Panc1 (cell line): ENCODE measurements around the gene TNFRSF21. TPM values are rescaled to one million over a fixed set of nuclear protein-coding genes. Genes with fewer than 3 reads are reported as not detected.

Experiments
- ATAC-seq: fragments of 200-7000 bp; cut with Tn5 transposase; 2 replicates; pipeline ENCODE4 v1.9.1; 2020; ENCODE audit warnings: mild to moderate bottlenecking, moderate library complexity
- BruUV-seq: library from RNA; stranded (reverse); fragments of 400-500 nt; replicated peaks from 2 replicates; lab custom pipeline; 2021; lab: Mats Ljungman, UMichigan
- CTCF ChIA-PET: fragments of 300-600 bp; sonication (Branson Sonifier 250); formaldehyde crosslinking; loops from one replicate; lab custom pipeline; 2022; ENCODE audit warnings: antibody characterized with exemption; lab: Charles Lee
- POLR2A ChIA-PET: fragments of 300-600 bp; sonication (Branson Sonifier 250); formaldehyde crosslinking; loops from one replicate; lab custom pipeline; 2022; ENCODE audit warnings: antibody characterized with exemption; lab: Charles Lee
- DNase-seq: peaks from one replicate; pipeline ENCODE4 v3.0.0-alpha.2; 2010; ENCODE audit warnings: low read depth, low spot score
- H3K27ac ChIP-seq: 2 replicates; pipeline ENCODE4 v1.5.1; 2011; ENCODE audit warnings: mild to moderate bottlenecking, low read length, inconsistent platforms
- H3K27me3 ChIP-seq: fragments of 200-500 bp; sonication (Bioruptor generic); 2 replicates; pipeline ENCODE4 v1.6.0; 2014; ENCODE audit warnings: low read length, inconsistent platforms; ENCODE audit not compliant: control insufficient read depth, insufficient read depth
- H3K36me3 ChIP-seq: fragments of 200-500 bp; sonication (Bioruptor generic); 2 replicates; pipeline ENCODE4 v1.5.1; 2014; ENCODE audit warnings: inconsistent platforms, mild to moderate bottlenecking, low read length, moderate library complexity; ENCODE audit not compliant: control insufficient read depth, insufficient read depth
- H3K4me1 ChIP-seq: 2 replicates; pipeline ENCODE4 v1.5.1; 2011; ENCODE audit warnings: inconsistent platforms, mild to moderate bottlenecking, low read length, moderate library complexity; ENCODE audit not compliant: control insufficient read depth, insufficient read depth
- H3K4me3 ChIP-seq, 2 experiments: 2 replicates each; pipeline ENCODE4 v1.5.1; 2011 to 2012; ENCODE audit warnings: low read depth in 2 of 2, low read length in 2 of 2, mild to moderate bottlenecking in 2 of 2, inconsistent platforms in 1 of 2, moderate library complexity in 1 of 2
- H3K9me3 ChIP-seq: fragments of 200-500 bp; sonication (Bioruptor generic); 2 replicates; pipeline ENCODE4 v1.5.1; 2014; ENCODE audit warnings: low read depth, mild to moderate bottlenecking, inconsistent platforms, low read length, moderate library complexity; ENCODE audit not compliant: control insufficient read depth, insufficient read depth
- CTCF ChIP-seq: fragments of 450-650 bp; IDR thresholded peaks from 2 replicates; pipeline ENCODE4 v1.5.1; 2017; ENCODE audit warnings: mild to moderate bottlenecking
- POLR2AphosphoS5 ChIP-seq: IDR thresholded peaks from 2 replicates; pipeline ENCODE4 v1.6.1; 2012; ENCODE audit warnings: mild to moderate bottlenecking, low read depth, low read length, moderate library complexity
- TCF7L2 ChIP-seq: IDR thresholded peaks from 2 replicates; pipeline ENCODE4 v1.6.1; 2011; ENCODE audit warnings: mild to moderate bottlenecking, low read depth, low read length, inconsistent platforms
- in situ Hi-C: cut with HindIII; loops from 2 replicates; pipeline ENCODE4 v1.10.0; 2016; ENCODE audit warnings: low sequenced_read_pairs, low pct_unique_long_range_greater_than_20kb
- intact Hi-C: fragments of 100-400 bp; cut with micrococcal nuclease; formaldehyde crosslinking; loops from one replicate; pipeline ENCODE4 v1.10.0; 2022; ENCODE audit not compliant: unreplicated experiment
- total RNA-seq: library from RNA; stranded (reverse); gene quantifications from one replicate; pipeline ENCODE4 v1.2.1, GENCODE V29; 2021; ENCODE audit not compliant: unreplicated experiment

Gene TNFRSF21
- total RNA-seq, 1 experiment from 2014 or later = 76.0 TPM

GRCh38 chr6:47268572-47269187 lies 41.0 kb downstream of the TNFRSF21 start:
- no peak overlapping the region for H3K27ac ChIP-seq
- no peak for TF ChIP-seq CTCF
- TF ChIP-seq POLR2AphosphoS5 = no peak
- no peaks in the 10 kb centered on the region for H3K27me3 ChIP-seq
- intact Hi-C loops (no loop called here), in situ Hi-C loops (no loop called here)
- no peak for ATAC-seq
- no peak for DNase-seq
- H3K4me1 ChIP-seq = no peaks in the 10 kb centered on the region; the same call in none of the 2 replicates
- H3K36me3 ChIP-seq = no peaks in the 10 kb centered on the region
- no peak overlapping the region for H3K4me3 ChIP-seq
- CTCF ChIA-PET = no interaction called here
- no TSS peak for BruUV-seq
- POLR2A ChIA-PET = no interaction called here
- H3K9me3 ChIP-seq = no peaks in the 10 kb centered on the region

GRCh38 chr6:47267301-47267700 lies 42.4 kb downstream of the TNFRSF21 start:
- ChIA-PET POLR2A (no interaction called here), CTCF (no interaction called here)
- no peaks in the 10 kb centered on the region for H3K9me3 ChIP-seq
- no peak overlapping the region for H3K27ac ChIP-seq
- in situ Hi-C loops = no loop called here
- no TSS peak for BruUV-seq
- H3K27me3 ChIP-seq = no peaks in the 10 kb centered on the region
- DNase-seq (no peak), ATAC-seq (no peak)
- no peaks in the 10 kb centered on the region; the same call in none of the 2 replicates for H3K4me1 ChIP-seq
- no peak overlapping the region for H3K4me3 ChIP-seq
- TF ChIP-seq CTCF = no peak
- intact Hi-C loops = no loop called here
- H3K36me3 ChIP-seq = no peaks in the 10 kb centered on the region

- Histone ChIP-seq H3K4me1 (no peaks in the 10 kb centered on the region; the same call in none of the 2 replicates), H3K9me3 (no peaks in the 10 kb centered on the region), H3K27ac (no peak overlapping the region), H3K36me3 (no peaks in the 10 kb centered on the region), H3K27me3 (no peaks in the 10 kb centered on the region), H3K4me3 (no peak overlapping the region)
- intact Hi-C loops = no loop called here
- in situ Hi-C loops = no loop called here
- no peak for TF ChIP-seq CTCF
- no peak for TF ChIP-seq TCF7L2
- no TSS peak for BruUV-seq
- ChIA-PET POLR2A (no interaction called here), CTCF (no interaction called here)
- DNase-seq (no peak), ATAC-seq (no peak)
These were observed 43.7 kb downstream of the TNFRSF21 start for GRCh38 chr6:47265971-47266370.
